GM11168 (cell line): ENCODE measurements around the gene RPS21.

Experiments
- in situ Hi-C: fragments of 300-500 bp; cut with MboI; formaldehyde crosslinking; loops from one replicate; pipeline ENCODE4 v1.12.0; 2022; ENCODE audit warnings: low sequenced_read_pairs; ENCODE audit not compliant: unreplicated experiment

RPS21 gene

DNA sequence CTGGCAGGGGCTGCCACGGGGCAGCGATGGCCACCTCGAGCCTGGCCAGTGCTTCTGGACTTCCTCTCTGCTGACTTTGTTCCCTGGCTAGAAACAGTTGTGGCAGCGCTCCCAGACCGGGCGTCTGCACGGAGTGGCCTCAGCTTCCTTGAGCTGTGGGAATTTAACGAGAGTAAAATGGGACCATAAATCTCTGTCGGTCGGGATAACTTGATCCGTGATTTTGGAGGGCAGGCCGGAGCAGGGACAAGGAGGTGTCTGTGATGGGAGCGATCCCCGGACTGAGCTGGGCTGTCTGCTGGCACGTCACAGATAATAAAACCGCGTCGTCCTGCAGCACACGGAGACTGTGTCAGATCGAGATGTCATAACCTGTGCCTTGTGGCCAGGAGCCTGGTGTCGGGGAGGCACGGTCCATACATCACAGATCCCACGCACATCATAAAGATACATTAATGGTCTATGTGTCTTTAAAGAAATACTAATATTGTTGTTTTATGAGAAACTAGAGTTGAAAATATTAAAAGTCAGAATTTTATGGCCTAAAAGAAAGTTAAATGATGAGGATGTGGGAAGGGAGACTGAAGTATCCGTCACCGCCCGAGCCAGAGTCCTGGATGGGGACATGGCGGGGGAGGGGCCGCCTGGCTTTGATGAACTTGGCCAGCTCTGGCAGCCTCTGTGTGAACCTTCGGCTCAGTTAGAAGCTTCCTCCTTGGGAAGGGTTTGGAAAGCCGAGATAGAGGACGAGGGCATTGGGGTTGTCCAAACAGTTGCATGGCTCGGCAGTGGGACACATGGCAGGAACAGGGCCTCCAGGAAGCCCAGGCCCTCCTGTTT is 47.0 kb downstream of the RPS21 start:
- in situ Hi-C loops: no loop called here

DNA sequence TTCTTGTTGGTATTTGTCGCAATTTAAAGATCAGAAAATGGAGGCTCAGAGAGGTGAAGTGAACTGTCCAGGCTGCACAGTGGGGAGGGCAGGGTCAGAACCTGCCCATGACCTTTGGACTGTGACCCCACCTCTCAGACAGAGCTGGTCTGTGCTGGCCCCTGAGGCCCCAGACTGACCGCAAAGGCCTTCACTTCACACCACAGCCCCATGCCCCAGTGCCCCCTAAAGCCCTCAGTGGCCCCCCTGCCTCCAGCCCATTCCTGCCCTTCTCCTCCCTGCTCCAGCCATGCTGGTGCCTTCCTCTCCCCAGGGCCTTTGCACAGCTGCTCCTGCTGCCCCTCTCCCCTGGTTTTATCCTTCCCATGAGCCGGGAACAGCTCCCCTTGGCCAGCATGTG is 49.8 kb downstream of the RPS21 start:
- in situ Hi-C loops: no loop called here

DNA sequence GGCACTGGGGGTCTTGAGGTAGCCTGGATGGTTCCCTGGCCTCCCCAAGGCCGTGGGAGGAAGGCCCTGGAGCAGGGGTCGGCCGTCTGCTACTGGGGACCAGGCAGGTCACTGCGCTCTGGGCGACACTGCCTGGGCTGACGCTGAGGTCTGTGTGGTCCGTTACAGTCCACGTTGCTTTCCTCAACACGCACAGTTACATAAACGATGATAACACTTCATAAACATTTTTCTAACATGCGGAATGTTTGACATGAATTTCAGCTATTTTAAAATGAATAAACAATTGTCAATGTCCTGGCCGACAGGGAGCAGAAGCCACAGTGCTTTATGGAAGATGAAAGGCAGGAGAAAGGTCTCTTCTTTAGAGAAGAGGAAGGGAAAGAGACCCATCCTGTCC is 50.6 kb downstream of the RPS21 start:
- in situ Hi-C loops: no loop called here

- in situ Hi-C loops: no loop called here
These were observed 51.0 kb downstream of the RPS21 start for GRCh38 chr20:62437927-62438326.
